Small intestine (tissue), 16 donors: ENCODE measurements around the gene CCL19. TPM values are rescaled to one million over a fixed set of nuclear protein-coding genes. Genes with fewer than 3 reads are reported as not detected.
"Not testable (repeated sequence)": the region's sequence is repeated elsewhere in the genome, so short reads cannot be mapped to it uniquely, and the experiment has no call there.

ENCODE experiments used
- DNase-seq, 2 donors: peaks; one replicate each; pipeline versions ENCODE4 v3.0.0 to v3.0.0-alpha.2; 2013
- FAIRE-seq: peaks from 2 replicates; lab custom pipeline; 2012; peaks lifted over from hg19 to GRCh38; lab: Jason Lieb, UNC
- H3K27ac ChIP-seq, 3 donors: one replicate each; pipeline ENCODE4 v1.5.1; 2013; ENCODE audit warnings: low read length in 2 of 3, mild to moderate bottlenecking in 2 of 3, control low read depth in 1 of 3, inconsistent platforms in 1 of 3, low read depth in 1 of 3, moderate library complexity in 1 of 3
- H3K27me3 ChIP-seq, 3 donors: one replicate each; pipeline ENCODE4 v1.6.1; 2013; ENCODE audit warnings: low read length in 3 of 3, inconsistent platforms in 1 of 3; ENCODE audit not compliant: control insufficient read depth in 3 of 3, insufficient read depth in 3 of 3
- H3K36me3 ChIP-seq, 3 donors: one replicate each; pipeline ENCODE4 v1.6.1; 2013; ENCODE audit warnings: low read length in 3 of 3, inconsistent platforms in 1 of 3, low read depth in 1 of 3, mild to moderate bottlenecking in 1 of 3, moderate library complexity in 1 of 3; ENCODE audit not compliant: control insufficient read depth in 3 of 3, insufficient read depth in 2 of 3
- H3K4me1 ChIP-seq, 3 donors: one replicate each; pipeline ENCODE4 v1.6.1; 2013; ENCODE audit warnings: low read length in 2 of 3, inconsistent platforms in 1 of 3, low read depth in 1 of 3, mild to moderate bottlenecking in 1 of 3, moderate library complexity in 1 of 3; ENCODE audit not compliant: control insufficient read depth in 3 of 3, insufficient read depth in 2 of 3
- H3K4me3 ChIP-seq, 3 donors: one replicate each; pipeline ENCODE4 v1.5.1; 2013; ENCODE audit warnings: low read length in 3 of 3, control low read depth in 1 of 3, inconsistent platforms in 1 of 3, low read depth in 1 of 3, mild to moderate bottlenecking in 1 of 3, moderate library complexity in 1 of 3
- H3K9me3 ChIP-seq, 2 donors: one replicate each; pipeline ENCODE4 v1.6.1; 2013; ENCODE audit warnings: low read depth in 1 of 2, low read length in 1 of 2; ENCODE audit not compliant: control insufficient read depth in 2 of 2, insufficient read depth in 1 of 2
- WGBS, 3 donors: extraction: QIAGEN DNeasy Blood & Tissue Kit; methylation state at CpG; one replicate each; pipeline ENCODE4 v1.1.7; 2013; 5-methylcytosine and 5-hydroxymethylcytosine counted together
- long read RNA-seq, 10 donors: transcript quantifications; one replicate each; lab custom pipeline, GENCODE V29; 2026
- polyA plus RNA-seq, 4 donors: library from polyadenylated mRNA; stranded (reverse) in 3 of 4; unstranded in 1 of 4; fragments of 200-250 nt in 3 of 4; fragments of 120-200 nt in 1 of 4; gene quantifications; one replicate each; pipeline versions ENCODE4 v1.2.1 to v1.2.3, GENCODE V29; 2013
- donor health status: healthy with polysubstance abuse.
- donor health status: control.
- donor health status: control.
- donor health status: Bipolar disorder and iron deficiency.
- donor health status: healthy.

CCL19 gene
- 1 to 10 TPM in 2 of 4 donors, not detected in 2; 5.5 to 7.6 TPM for polyA plus RNA-seq
- long read RNA-seq, donor 1, transcript CCL19-201 (4 exons, 687 nt) = major isoform, 6 of 7 reads
- long read RNA-seq, donor 1, partial matches to known transcripts = 0 of 7 reads
- long read RNA-seq, donor 1, other reads (novel, unspliced or antisense) = 0 of 7 reads
- long read RNA-seq, donor 2, partial matches to known transcripts = 0 of 1 reads
- long read RNA-seq, donor 2, other reads (novel, unspliced or antisense) = 0 of 1 reads
- long read RNA-seq, donor 3, transcript CCL19-201 (4 exons, 687 nt) = major isoform, 27 of 38 reads
- long read RNA-seq, donor 3, partial matches to known transcripts = 11 of 38 reads
- long read RNA-seq, donor 3, other reads (novel, unspliced or antisense) = 0 of 38 reads
- long read RNA-seq, donor 4 = 0 reads
- long read RNA-seq, donor 5, partial matches to known transcripts = 0 of 2 reads
- long read RNA-seq, donor 5, other reads (novel, unspliced or antisense) = 0 of 2 reads
- long read RNA-seq, donor 6, partial matches to known transcripts = 0 of 1 reads
- long read RNA-seq, donor 6, other reads (novel, unspliced or antisense) = 0 of 1 reads
- long read RNA-seq, donor 7 = 0 reads
- long read RNA-seq, donor 8, transcript CCL19-201 (4 exons, 687 nt) = major isoform, 5 of 5 reads
- long read RNA-seq, donor 8, partial matches to known transcripts = 0 of 5 reads
- long read RNA-seq, donor 8, other reads (novel, unspliced or antisense) = 0 of 5 reads
- long read RNA-seq, donor 9 = 0 reads
- long read RNA-seq, donor 10, transcript CCL19-201 (4 exons, 687 nt) = major isoform, 19 of 20 reads
- long read RNA-seq, donor 10, partial matches to known transcripts = 0 of 20 reads
- long read RNA-seq, donor 10, other reads (novel, unspliced or antisense) = 0 of 20 reads

- no peak for FAIRE-seq
- Histone ChIP-seq H3K9me3 (no peaks in the 10 kb centered on the region), H3K4me1 (peaks cover 0 to 3% (median 0%) of the 10 kb centered on the region in 3 donors), H3K36me3 (no peaks in the 10 kb centered on the region), H3K4me3 (no peak within 1 kb of the TSS), H3K27ac (no peak within 1 kb of the TSS), H3K27me3 (no peaks in the 10 kb centered on the region)
- DNase-seq = no peak
- WGBS, 3 donors = 53 to 73% (median 68%) methylated on average over 6 of the region's 6 CpGs
These were observed at the start of gene CCL19 for GRCh38 chr9:34690983-34691935. Gene CCL19 (minus strand): TSS chr9:34691276. CDS start chr9:34691139, 137 bp downstream.

- not testable (repeated sequence) for FAIRE-seq, H3K36me3 ChIP-seq, DNase-seq, H3K27ac ChIP-seq, H3K9me3 ChIP-seq, H3K27me3 ChIP-seq, H3K4me1 ChIP-seq, H3K4me3 ChIP-seq
- 96 to 99% (median 97%) methylated on average over 16 to 27 of the region's 27 CpGs for WGBS, 3 donors
These were observed 49.1 kb upstream of the CCL19 start for GRCh38 chr9:34740176-34740575.

GRCh38 chr9:34737677-34738260 is 46.7 kb upstream of the CCL19 start:
- Histone ChIP-seq H3K4me3 (no peak overlapping the region), H3K27ac (no peak overlapping the region), H3K36me3 (no peaks in the 10 kb centered on the region), H3K9me3 (no peaks in the 10 kb centered on the region), H3K4me1 (no peaks in the 10 kb centered on the region), H3K27me3 (no peaks in the 10 kb centered on the region)
- WGBS, 3 donors = 54 to 70% (median 59%) methylated on average over 6 of the region's 6 CpGs
- no peak for DNase-seq
- no peak for FAIRE-seq

- no peaks in the 10 kb centered on the region for H3K9me3 ChIP-seq
- no peaks in the 10 kb centered on the region for H3K4me1 ChIP-seq
- H3K4me3 ChIP-seq = no peak overlapping the region
- no peaks in the 10 kb centered on the region for H3K27me3 ChIP-seq
- H3K27ac ChIP-seq = no peak overlapping the region
- FAIRE-seq (no peak), DNase-seq (no peak)
- H3K36me3 ChIP-seq = no peaks in the 10 kb centered on the region
These were observed 43.6 kb upstream of the CCL19 start for GRCh38 chr9:34734720-34735119.

- no peak overlapping the region for H3K4me3 ChIP-seq
- H3K9me3 ChIP-seq = no peaks in the 10 kb centered on the region
- 73 to 80% (median 76%) methylated on average over 2 of the region's 2 CpGs for WGBS, 3 donors
- H3K27ac ChIP-seq = no peak overlapping the region
- H3K27me3 ChIP-seq = no peaks in the 10 kb centered on the region
- no peak for DNase-seq
- H3K4me1 ChIP-seq = no peaks in the 10 kb centered on the region
- no peaks in the 10 kb centered on the region for H3K36me3 ChIP-seq
- FAIRE-seq = no peak
These were observed 41.8 kb upstream of the CCL19 start for GRCh38 chr9:34732886-34733285.

GRCh38 chr9:34732478-34732877 is 41.4 kb upstream of the CCL19 start:
- Histone ChIP-seq H3K9me3 (no peaks in the 10 kb centered on the region), H3K27ac (no peak overlapping the region), H3K4me1 (no peaks in the 10 kb centered on the region), H3K27me3 (no peaks in the 10 kb centered on the region), H3K4me3 (no peak overlapping the region), H3K36me3 (no peaks in the 10 kb centered on the region)
- FAIRE-seq (no peak), DNase-seq (no peak)
- 68 to 82% (median 72%) methylated on average over 1 of the region's 1 CpG for WGBS, 3 donors

GRCh38 chr9:34723141-34723540 is 32.1 kb upstream of the CCL19 start:
- no peak overlapping the region for H3K4me3 ChIP-seq
- no peak overlapping the region for H3K27ac ChIP-seq
- H3K9me3 ChIP-seq = no peaks in the 10 kb centered on the region
- WGBS, 3 donors = 87 to 92% (median 91%) methylated on average over 11 of the region's 11 CpGs
- H3K36me3 ChIP-seq = no peaks in the 10 kb centered on the region
- FAIRE-seq = no peak
- H3K4me1 ChIP-seq = no peaks in the 10 kb centered on the region
- H3K27me3 ChIP-seq = no peaks in the 10 kb centered on the region
- no peak for DNase-seq

- H3K36me3 ChIP-seq, H3K27me3 ChIP-seq, H3K9me3 ChIP-seq, FAIRE-seq, DNase-seq, H3K4me1 ChIP-seq, H3K4me3 ChIP-seq, H3K27ac ChIP-seq: not testable (repeated sequence)
These were observed 28.6 kb upstream of the CCL19 start for GRCh38 chr9:34719769-34720025.
